Measurements from ENCODE around the gene PCBP3. TPM values are rescaled to one million over a fixed set of nuclear protein-coding genes. Genes with fewer than 3 reads are reported as not detected.

Gene PCBP3
- total and polyA plus RNA-seq, 10 of the 15 experiments (the other 5 are each of a cell fraction or from before 2014, with no cell fraction given) = 0.09 to 1.3 (median 0.46) TPM; not detected in 3

DNA sequence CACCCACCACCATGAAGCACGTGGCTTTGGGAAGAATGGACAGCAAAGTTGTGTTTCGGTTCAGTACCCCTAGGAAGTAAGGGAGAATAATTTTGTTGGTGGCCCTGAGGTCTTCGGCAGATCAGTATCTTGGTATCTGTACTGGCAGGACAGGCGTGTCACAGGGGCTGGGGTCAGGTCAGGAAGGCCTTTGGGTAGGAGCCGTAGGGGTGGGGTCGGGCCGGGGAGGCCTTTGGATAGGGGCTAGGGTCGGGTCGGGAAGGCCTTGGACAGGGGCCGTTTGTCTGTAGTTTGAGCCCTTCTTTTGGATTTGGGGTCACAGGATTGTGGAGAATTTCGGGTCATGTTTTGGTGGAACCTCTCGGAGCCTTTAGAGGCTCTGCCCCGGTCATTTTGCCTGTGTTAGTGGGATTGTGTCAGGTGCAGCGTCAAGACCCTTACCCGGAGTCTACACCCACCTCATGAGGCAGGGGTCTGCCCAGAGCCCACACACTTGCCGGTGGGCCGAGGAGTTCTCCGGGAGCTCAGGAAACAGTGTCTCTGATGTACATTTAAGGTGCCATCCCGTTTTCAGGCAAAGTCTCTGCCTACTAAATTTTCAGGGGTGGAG lies 262.8 kb downstream of the PCBP3 start:
- POLR2A ChIA-PET = no interaction called here
- Histone ChIP-seq H3K9me3 (replicated peaks; ENCODE audit: control insufficient read depth, insufficient read depth, low read length) (no peaks in the 10 kb centered on the region), H2AFZ (ENCODE audit: control insufficient read depth, low read depth, low read length) (no peak overlapping the region), H3K36me3 (ENCODE audit: control insufficient read depth in 2 of 2, insufficient read depth in 2 of 2, low read length in 1 of 2) (no peaks in the 10 kb centered on the region), H3K27me3 (replicated peaks in 1 of 2; ENCODE audit: control insufficient read depth in 2 of 2, insufficient read depth in 2 of 2, low read length in 1 of 2) (no peaks in the 10 kb centered on the region; a peak in 1 of 4 replicates), H3K27ac (ENCODE audit: control insufficient read depth, insufficient read depth) (no peak overlapping the region), H3K9ac (ENCODE audit: control insufficient read depth, insufficient read depth, low read length) (no peak overlapping the region), H4K20me1 (ENCODE audit: control insufficient read depth, insufficient read depth) (no peaks in the 10 kb centered on the region), H3K79me2 (ENCODE audit: control insufficient read depth, insufficient read depth, low read length) (no peaks in the 10 kb centered on the region), H3K4me3 (no peak overlapping the region), H3K4me1 (ENCODE audit: control insufficient read depth, insufficient read depth, low read length) (no peaks in the 10 kb centered on the region), H3K4me2 (ENCODE audit: control insufficient read depth, insufficient read depth) (no peak overlapping the region)
- CTCF ChIA-PET = no interaction called here
- in situ Hi-C loops (cut with MboI) = no loop called here
- no TSS peak for BruUV-seq (replicated peaks)
- DNase-seq (ENCODE audit: low read depth, low spot score) (no peak), FAIRE-seq (no peak), ATAC-seq (no peak)
- intact Hi-C loops (cut with micrococcal nuclease; ENCODE audit: unreplicated experiment) = no loop called here
- SMC1A ChIA-PET (ENCODE audit: uncharacterized antibody, unreplicated experiment) = interaction anchor here (0.7 kb wide), 1 partner anchor 1205 kb away, joined by 3 read pairs; no protein-coding TSS in a partner anchor
- 39% methylated on average over 19 of the region's 19 CpGs for WGBS (ENCODE audit: insufficient coverage, insufficient replicate concordance, low lambda C conversion rate, missing lambda C conversion rate)
- RAD21 ChIA-PET (ENCODE audit: unreplicated experiment) = no interaction called here
- TF ChIP-seq, protein P1, sequence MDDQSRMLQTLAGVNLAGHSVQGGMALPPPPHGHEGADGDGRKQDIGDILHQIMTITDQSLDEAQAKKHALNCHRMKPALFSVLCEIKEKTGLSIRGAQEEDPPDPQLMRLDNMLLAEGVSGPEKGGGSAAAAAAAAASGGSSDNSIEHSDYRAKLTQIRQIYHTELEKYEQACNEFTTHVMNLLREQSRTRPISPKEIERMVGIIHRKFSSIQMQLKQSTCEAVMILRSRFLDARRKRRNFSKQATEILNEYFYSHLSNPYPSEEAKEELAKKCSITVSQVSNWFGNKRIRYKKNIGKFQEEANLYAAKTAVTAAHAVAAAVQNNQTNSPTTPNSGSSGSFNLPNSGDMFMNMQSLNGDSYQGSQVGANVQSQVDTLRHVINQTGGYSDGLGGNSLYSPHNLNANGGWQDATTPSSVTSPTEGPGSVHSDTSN (IDR thresholded peaks at IDR 0.05; ENCODE audit: insufficient replicate concordance, low read depth, low read length) = no peak
- TF ChIP-seq HDAC2 (IDR thresholded peaks at IDR 0.05) (no peak), SUZ12 (IDR thresholded peaks at IDR 0.05; ENCODE audit: unreplicated experiment) (no peak), NFXL1 (IDR thresholded peaks at IDR 0.05; ENCODE audit: borderline replicate concordance) (no peak), E2F8 (IDR thresholded peaks at IDR 0.05; ENCODE audit: low read depth, partially characterized antibody) (no peak), NRF1 (conservative IDR thresholded peaks at IDR 0.05; ENCODE audit: low read depth, low read length) (no peak), E2F4 (IDR thresholded peaks at IDR 0.05; ENCODE audit: low read depth, low read length) (no peak), RELB (IDR thresholded peaks at IDR 0.05; ENCODE audit: low read depth) (no peak), USF1 (IDR thresholded peaks at IDR 0.05; ENCODE audit: borderline replicate concordance, extremely low read length, insufficient read depth, low read depth, low read length) (no peak)

Data from GM12878 (cell line).